ENCODE data around the gene KREMEN2. TPM values are rescaled to one million over a fixed set of nuclear protein-coding genes. Genes with fewer than 3 reads are reported as not detected.
A peak's percentile ranks its signal among the peaks of the same experiment; 100 is the strongest.

KREMEN2 gene
- total and polyA plus RNA-seq, 9 of the 15 experiments (the other 6 are each of a cell fraction or from before 2014, with no cell fraction given), result 0.04 to 7.7 (median 1.5) TPM; not detected in 1

GRCh38 chr16:3004781-3005284 is 40.8 kb downstream of the KREMEN2 start (continued):
- TF ChIP-seq ZNF518B (CRISPR knock-in tag; IDR thresholded peaks at IDR 0.05) (no peak), SLC30A9 (CRISPR knock-in tag; IDR thresholded peaks at IDR 0.05) (no peak), ID3 (CRISPR knock-in tag; IDR thresholded peaks at IDR 0.05) (no peak), ID3 (tag; IDR thresholded peaks at IDR 0.05) (no peak), MLLT1 (IDR thresholded peaks at IDR 0.05) (0 out of 4 replicates have a peak, but pooled peaks of 1 of the 2 experiments have one; percentile 51), ZNF583 (CRISPR knock-in tag; IDR thresholded peaks at IDR 0.05) (no peak), NFRKB (IDR thresholded peaks at IDR 0.05; ENCODE audit: low read depth) (0 out of 2 replicates have a peak, but pooled peaks have one; percentile 54), HEY1 (CRISPR knock-in tag; IDR thresholded peaks at IDR 0.05; ENCODE audit: borderline replicate concordance) (no peak), BHLHE40 (IDR thresholded peaks at IDR 0.05; ENCODE audit: low read length) (peak; percentile 61), GATAD2A (IDR thresholded peaks at IDR 0.05) (peak; percentile 44; the same call in 1 of the 2 replicates), GTF2A2 (tag; IDR thresholded peaks at IDR 0.05) (no peak), PCBP2 (IDR thresholded peaks at IDR 0.05; ENCODE audit: low read depth, low read length, poor library complexity, severe bottlenecking) (no peak), ZNF75A (CRISPR knock-in tag; IDR thresholded peaks at IDR 0.05) (no peak), YY1 (IDR thresholded peaks at IDR 0.05; ENCODE audit: borderline replicate concordance in 1 of 3, control insufficient read depth in 1 of 3, extremely low read depth in 1 of 3, insufficient read depth in 3 of 3, insufficient read length in 1 of 3, insufficient replicate concordance in 2 of 3, low read depth in 1 of 3, low read length in 2 of 3) (no peak), ZBTB34 (CRISPR knock-in tag; IDR thresholded peaks at IDR 0.05) (no peak), SMARCA5 (IDR thresholded peaks at IDR 0.05) (no peak), MNT (conservative IDR thresholded peaks at IDR 0.05) (peak; percentile 94 to 95), ZNF699 (CRISPR knock-in tag; IDR thresholded peaks at IDR 0.05; ENCODE audit: insufficient replicate concordance) (no peak), EP300 (IDR thresholded peaks at IDR 0.05; ENCODE audit: low read length) (no peak), TCF7L2 (IDR thresholded peaks at IDR 0.05; ENCODE audit: low read depth, low read length) (no peak), NFATC3 (IDR thresholded peaks at IDR 0.05) (no peak)

Measured in K562 (cell line).